ENCODE data around the gene KRABD2.
A peak's percentile ranks its signal among the peaks of the same experiment; 100 is the strongest.
"Not testable (repeated sequence)": the region's sequence is repeated elsewhere in the genome, so short reads cannot be mapped to it uniquely, and the experiment has no call there.

The KRABD2 gene

GRCh38 chr17:8408371-8408770 lies 31.9 kb upstream of the KRABD2 start:
- Mint-ChIP-seq H3K27me3 (ENCODE audit: low read depth) (peaks cover 10% of the 10 kb centered on the region), H3K9me3 (no peaks in the 10 kb centered on the region), H3K27ac (no peak overlapping the region), H3K4me3 (no peak overlapping the region), H3K4me1 (ENCODE audit: low read depth) (peaks cover 11% of the 10 kb centered on the region), H3K36me3 (ENCODE audit: low read depth) (no peaks in the 10 kb centered on the region)
- intact Hi-C loops (cut with micrococcal nuclease): no loop called here
- DNase-seq: no peak
- CTCF ChIA-PET: interaction anchor here (1.2 kb wide), 1 partner anchor 338 kb away, joined by 3 read pairs; no protein-coding TSS in a partner anchor

DNA sequence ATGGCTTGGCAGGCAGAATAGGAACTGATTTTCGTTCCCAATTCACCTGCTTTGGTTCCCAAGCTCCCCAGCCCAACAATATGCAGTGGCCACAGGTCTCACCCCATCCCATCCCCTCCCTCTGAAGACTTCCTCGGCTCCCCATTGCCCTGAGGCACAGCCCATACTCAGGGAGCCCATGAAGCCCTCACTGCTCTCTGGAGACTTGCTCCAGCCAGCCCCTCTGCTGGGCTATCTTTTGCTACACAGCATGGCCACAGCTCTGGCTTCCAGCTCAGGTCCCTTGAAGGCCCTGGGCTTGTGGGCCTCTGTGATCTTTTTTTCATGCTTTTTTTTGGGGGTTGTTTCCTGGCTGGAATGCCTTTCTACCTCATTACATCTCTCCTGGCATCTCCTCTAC lies 29.7 kb upstream of the KRABD2 start:
- CTCF ChIA-PET: no interaction called here
- intact Hi-C loops (cut with micrococcal nuclease): no loop called here
- no peak overlapping the region for H3K27ac Mint-ChIP-seq
- peaks cover 8% of the 10 kb centered on the region for H3K4me1 Mint-ChIP-seq (ENCODE audit: low read depth)
- peaks cover 12% of the 10 kb centered on the region for H3K27me3 Mint-ChIP-seq (ENCODE audit: low read depth)
- no peaks in the 10 kb centered on the region for H3K36me3 Mint-ChIP-seq (ENCODE audit: low read depth)
- no peak for DNase-seq
- H3K4me3 Mint-ChIP-seq: no peak overlapping the region
- no peaks in the 10 kb centered on the region for H3K9me3 Mint-ChIP-seq

DNA sequence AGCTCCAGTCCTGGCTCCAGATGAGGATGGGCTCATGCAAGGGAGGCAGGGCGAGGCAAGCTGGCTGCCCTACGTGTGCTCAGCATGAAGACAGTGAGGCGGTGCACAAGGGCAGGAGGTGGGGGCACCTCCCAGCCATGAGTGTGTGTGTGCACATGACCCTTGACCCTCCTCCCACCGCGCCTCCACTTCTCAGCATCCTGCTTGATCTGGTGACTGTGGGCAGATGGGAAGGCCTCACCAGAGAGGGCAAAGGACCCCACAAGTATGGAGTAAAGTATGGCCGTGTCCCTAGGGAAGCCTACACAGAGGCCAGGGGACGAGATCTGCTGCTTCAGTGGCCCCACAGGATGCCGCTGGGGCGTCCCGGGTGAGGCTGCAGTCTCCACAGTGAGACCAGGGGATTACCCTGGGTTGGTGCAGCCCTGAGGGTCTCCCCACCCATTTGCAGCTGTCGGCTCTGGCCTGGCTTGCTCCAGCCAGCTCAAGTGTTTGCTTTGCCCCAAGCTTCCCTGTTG lies 29.1 kb upstream of the KRABD2 start:
- Mint-ChIP-seq H3K4me3 (no peak overlapping the region), H3K4me1 (ENCODE audit: low read depth) (peaks cover 8% of the 10 kb centered on the region), H3K9me3 (no peaks in the 10 kb centered on the region), H3K27ac (no peak overlapping the region), H3K27me3 (ENCODE audit: low read depth) (peaks cover 16% of the 10 kb centered on the region), H3K36me3 (ENCODE audit: low read depth) (no peaks in the 10 kb centered on the region)
- intact Hi-C loops (cut with micrococcal nuclease): no loop called here
- CTCF ChIA-PET: no interaction called here
- DNase-seq: no peak

- Mint-ChIP-seq H3K4me3 (no peak overlapping the region), H3K27me3 (ENCODE audit: low read depth) (peaks cover 10% of the 10 kb centered on the region), H3K9me3 (no peaks in the 10 kb centered on the region), H3K36me3 (ENCODE audit: low read depth) (no peaks in the 10 kb centered on the region), H3K27ac (no peak overlapping the region), H3K4me1 (ENCODE audit: low read depth) (no peaks in the 10 kb centered on the region)
- DNase-seq: no peak
- intact Hi-C loops (cut with micrococcal nuclease): no loop called here
- CTCF ChIA-PET: no interaction called here
These were observed 26.5 kb upstream of the KRABD2 start for GRCh38 chr17:8402921-8403536.

DNA sequence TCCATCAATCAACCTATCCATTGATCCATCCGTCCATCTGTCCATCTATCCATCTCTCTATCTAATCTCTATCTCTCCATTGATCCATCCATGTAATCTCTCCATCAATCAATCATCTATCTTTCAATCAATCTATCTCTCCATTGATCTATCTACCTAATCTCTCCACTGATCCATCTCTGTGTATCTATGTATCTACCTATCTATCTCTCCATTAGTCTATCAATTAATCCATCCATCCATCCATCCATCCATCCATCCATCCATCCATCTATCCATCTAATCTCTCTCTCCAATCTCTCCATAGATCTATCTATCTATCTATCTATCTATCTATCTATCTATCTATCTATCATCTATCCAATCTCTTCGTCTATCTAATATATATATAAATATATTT lies 24.6 kb upstream of the KRABD2 start:
- CTCF ChIA-PET: no interaction called here

GRCh38 chr17:8398980-8399379 lies 22.5 kb upstream of the KRABD2 start:
- no peak overlapping the region for H3K27ac Mint-ChIP-seq
- peaks cover 10% of the 10 kb centered on the region for H3K27me3 Mint-ChIP-seq (ENCODE audit: low read depth)
- no peak for DNase-seq
- intact Hi-C loops (cut with micrococcal nuclease): no loop called here
- no peaks in the 10 kb centered on the region for H3K9me3 Mint-ChIP-seq
- no peak overlapping the region for H3K4me3 Mint-ChIP-seq
- no peaks in the 10 kb centered on the region for H3K36me3 Mint-ChIP-seq (ENCODE audit: low read depth)
- peaks cover 2% of the 10 kb centered on the region for H3K4me1 Mint-ChIP-seq (ENCODE audit: low read depth)
- CTCF ChIA-PET: no interaction called here

More for the DNA sequence above, 24.6 kb upstream of the KRABD2 start:
- Mint-ChIP-seq H3K9me3 (no peaks in the 10 kb centered on the region), H3K4me1 (ENCODE audit: low read depth) (no peaks in the 10 kb centered on the region), H3K27ac (no peak overlapping the region), H3K27me3 (ENCODE audit: low read depth) (peaks cover 12% of the 10 kb centered on the region), H3K36me3 (ENCODE audit: low read depth) (no peaks in the 10 kb centered on the region), H3K4me3 (no peak overlapping the region)
- DNase-seq: no peak
- intact Hi-C loops (cut with micrococcal nuclease): no loop called here

DNA sequence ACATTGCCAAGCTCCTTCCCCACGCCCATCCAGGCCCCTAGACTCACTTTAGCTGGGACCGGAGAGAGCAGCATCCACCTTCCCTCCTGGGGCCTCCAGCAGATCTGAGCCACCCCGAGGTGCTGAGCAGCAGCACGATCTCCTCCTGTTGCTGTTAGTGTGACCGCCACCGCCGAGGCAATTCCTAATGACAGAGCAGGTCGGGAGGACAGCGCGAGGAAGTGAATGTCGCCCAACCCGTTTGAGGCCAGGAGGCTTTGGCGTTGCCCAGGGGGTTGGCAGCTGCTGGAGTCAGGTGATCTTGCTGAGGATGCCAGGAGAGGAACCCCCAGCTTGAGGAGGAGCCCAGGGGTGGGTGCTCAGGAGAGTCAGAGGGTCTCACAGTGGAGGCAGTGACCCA lies 21.1 kb upstream of the KRABD2 start, which contains the start of gene RNF222:
TSS of gene RNF222 (minus strand) at position 192 of the 400 bp plus-strand sequence. CDS start 4,366 bp downstream, outside the sequence.
- intact Hi-C loops (cut with micrococcal nuclease): no loop called here
- no peaks in the 10 kb centered on the region for H3K9me3 Mint-ChIP-seq
- H3K27ac Mint-ChIP-seq: no peak within 1 kb of the TSS
- H3K36me3 Mint-ChIP-seq (ENCODE audit: low read depth): no peaks in the 10 kb centered on the region
- peaks cover 10% of the 10 kb centered on the region for H3K27me3 Mint-ChIP-seq (ENCODE audit: low read depth)
- no peak for DNase-seq
- H3K4me3 Mint-ChIP-seq: no peak within 1 kb of the TSS
- peaks cover 10% of the 10 kb centered on the region for H3K4me1 Mint-ChIP-seq (ENCODE audit: low read depth)
- CTCF ChIA-PET: no interaction called here

DNA sequence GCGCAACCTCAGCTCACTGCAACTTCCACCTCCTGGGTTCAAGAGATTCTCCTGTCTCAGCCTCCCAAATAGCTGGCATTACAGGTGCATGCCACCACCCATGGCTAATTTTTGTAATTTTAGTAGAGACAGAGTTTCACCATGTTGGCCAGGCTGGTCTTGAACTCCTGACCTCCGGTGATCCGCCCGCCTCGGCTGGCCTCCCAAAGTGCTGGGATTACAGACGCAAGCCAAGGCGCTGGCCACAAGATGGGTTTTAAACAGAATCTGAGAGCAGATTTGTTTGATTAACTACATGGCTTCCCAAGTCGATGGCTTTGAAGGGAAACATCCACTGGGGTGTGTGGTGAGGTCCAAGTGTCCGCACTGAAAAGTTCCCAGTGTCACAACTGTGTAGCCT lies 18.0 kb upstream of the KRABD2 start:
- H3K36me3 Mint-ChIP-seq (ENCODE audit: low read depth); H3K27ac Mint-ChIP-seq; H3K27me3 Mint-ChIP-seq (ENCODE audit: low read depth); H3K4me3 Mint-ChIP-seq; intact Hi-C loops (cut with micrococcal nuclease); DNase-seq; H3K9me3 Mint-ChIP-seq: not testable (repeated sequence)
- CTCF ChIA-PET: interaction anchor here (1.1 kb wide), 1 partner anchor 11 kb away, joined by 4 read pairs; no protein-coding TSS in a partner anchor
- peaks cover 10% of the 10 kb centered on the region for H3K4me1 Mint-ChIP-seq (ENCODE audit: low read depth)

- Mint-ChIP-seq H3K9me3 (no peaks in the 10 kb centered on the region), H3K4me3 (no peak overlapping the region), H3K4me1 (ENCODE audit: low read depth) (peaks cover 10% of the 10 kb centered on the region), H3K36me3 (ENCODE audit: low read depth) (no peaks in the 10 kb centered on the region), H3K27ac (peak overlapping the region; percentile 66), H3K27me3 (ENCODE audit: low read depth) (peaks cover 3% of the 10 kb centered on the region)
- CTCF ChIA-PET: interaction anchor here (1.1 to 1.8 kb wide), 2 partner anchors 10 kb away, joined by 4 read pairs; no protein-coding TSS in a partner anchor
- intact Hi-C loops (cut with micrococcal nuclease): no loop called here
- DNase-seq: peak; percentile 64
These were observed 17.1 kb upstream of the KRABD2 start for GRCh38 chr17:8393470-8394231.

GRCh38 chr17:8392674-8393469 lies 16.4 kb upstream of the KRABD2 start:
- no peak for DNase-seq
- Mint-ChIP-seq H3K4me3 (no peak overlapping the region), H3K36me3 (ENCODE audit: low read depth) (no peaks in the 10 kb centered on the region), H3K27ac (peak overlapping the region; percentile 66), H3K9me3 (no peaks in the 10 kb centered on the region), H3K27me3 (ENCODE audit: low read depth) (peaks cover 3% of the 10 kb centered on the region), H3K4me1 (ENCODE audit: low read depth) (peaks cover 10% of the 10 kb centered on the region)
- CTCF ChIA-PET: interaction anchor here (1.8 kb wide), 1 partner anchor 9 kb away, joined by 4 read pairs; no protein-coding TSS in a partner anchor
- intact Hi-C loops (cut with micrococcal nuclease): no loop called here

GRCh38 chr17:8392274-8392673 lies 15.8 kb upstream of the KRABD2 start:
- CTCF ChIA-PET: interaction anchor here (1.8 kb wide), 1 partner anchor 9 kb away, joined by 4 read pairs; no protein-coding TSS in a partner anchor
- no peaks in the 10 kb centered on the region for H3K36me3 Mint-ChIP-seq (ENCODE audit: low read depth)
- no peaks in the 10 kb centered on the region for H3K9me3 Mint-ChIP-seq
- intact Hi-C loops (cut with micrococcal nuclease): no loop called here
- no peak overlapping the region for H3K27ac Mint-ChIP-seq
- no peaks in the 10 kb centered on the region for H3K27me3 Mint-ChIP-seq (ENCODE audit: low read depth)
- peaks cover 10% of the 10 kb centered on the region for H3K4me1 Mint-ChIP-seq (ENCODE audit: low read depth)
- DNase-seq: no peak
- no peak overlapping the region for H3K4me3 Mint-ChIP-seq

DNA sequence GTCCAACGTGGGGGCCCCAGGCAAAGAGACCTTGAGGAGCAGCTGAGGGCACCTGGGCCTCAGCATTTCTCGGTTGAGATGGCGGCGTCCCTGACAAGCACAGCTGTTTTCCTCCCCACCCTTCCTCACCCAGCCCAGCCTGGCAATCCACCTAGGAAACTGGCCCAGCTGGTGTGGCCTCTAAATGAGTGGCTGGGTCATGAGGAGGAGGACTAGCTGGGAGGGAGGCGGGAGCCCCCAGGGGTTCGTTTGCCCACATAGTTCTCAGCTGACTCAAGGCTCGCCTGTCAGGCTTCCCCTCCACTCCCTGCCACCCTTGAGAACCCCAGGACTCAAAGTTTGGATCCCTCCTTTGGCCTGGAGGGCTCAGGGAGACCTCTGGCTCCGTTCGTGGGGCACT lies 15.2 kb upstream of the KRABD2 start:
- CTCF ChIA-PET: interaction anchor here (0.6 to 1.8 kb wide), 3 partner anchors 8 to 89 kb away, joined by 3 to 4 read pairs (median 3); partner anchors contain the start of gene KRABD2
- no peaks in the 10 kb centered on the region for H3K9me3 Mint-ChIP-seq
- no peak overlapping the region for H3K27ac Mint-ChIP-seq
- H3K27me3 Mint-ChIP-seq (ENCODE audit: low read depth): no peaks in the 10 kb centered on the region
- H3K4me1 Mint-ChIP-seq (ENCODE audit: low read depth): peaks cover 10% of the 10 kb centered on the region
- no peak for DNase-seq
- H3K36me3 Mint-ChIP-seq (ENCODE audit: low read depth): no peaks in the 10 kb centered on the region
- no peak overlapping the region for H3K4me3 Mint-ChIP-seq
- intact Hi-C loops (cut with micrococcal nuclease): no loop called here

All from activated naive CD4-positive, alpha-beta T cell treated with anti-CD3 and anti-CD28 coated beads for 36 hours (primary cell).